H9 (cell line): ENCODE results near the gene KIAA1958. TPM values are rescaled to one million over a fixed set of nuclear protein-coding genes. Genes with fewer than 3 reads are reported as not detected.

Source experiments
- DNase-seq: peaks from one replicate; pipeline ENCODE4 v3.0.0-alpha.2; 2017
- H2AFZ ChIP-seq: one replicate; pipeline ENCODE4 v1.6.1; 2013; ENCODE audit warnings: mild to moderate bottlenecking, low read length, control low read depth, moderate library complexity
- H2AK5ac ChIP-seq: 2 replicates; pipeline ENCODE4 v1.6.1; 2013; ENCODE audit warnings: low read length, control low read depth, mixed read lengths; ENCODE audit not compliant: insufficient read length
- H2BK120ac ChIP-seq: one replicate; pipeline ENCODE4 v1.6.1; 2013; ENCODE audit warnings: low read depth, mild to moderate bottlenecking, low read length, control low read depth, inconsistent platforms; ENCODE audit not compliant: poor library complexity, severe bottlenecking
- H2BK12ac ChIP-seq: 2 replicates; pipeline ENCODE4 v1.6.1; 2013; ENCODE audit warnings: low read length, control low read depth, mixed read lengths, low read depth; ENCODE audit not compliant: insufficient read length
- H2BK15ac ChIP-seq: 2 replicates; pipeline ENCODE4 v1.6.1; 2013; ENCODE audit warnings: low read depth, low read length, control low read depth
- H2BK20ac ChIP-seq: one replicate; pipeline ENCODE4 v1.6.1; 2013; ENCODE audit warnings: low read depth, mild to moderate bottlenecking, low read length, control low read depth, inconsistent platforms; ENCODE audit not compliant: poor library complexity, severe bottlenecking
- H2BK5ac ChIP-seq: 2 replicates; pipeline ENCODE4 v1.6.1; 2013; ENCODE audit warnings: low read length, control low read depth, mixed read lengths; ENCODE audit not compliant: insufficient read length
- H3K14ac ChIP-seq: 2 replicates; pipeline ENCODE4 v1.6.1; 2013; ENCODE audit warnings: low read length, control low read depth; ENCODE audit not compliant: insufficient read depth
- H3K18ac ChIP-seq: 2 replicates; pipeline ENCODE4 v1.6.1; 2013; ENCODE audit warnings: low read depth, mild to moderate bottlenecking, mixed read lengths, low read length, control low read depth; ENCODE audit not compliant: insufficient read length
- H3K23ac ChIP-seq: 2 replicates; pipeline ENCODE4 v1.6.1; 2013; ENCODE audit warnings: low read length, control low read depth, mixed read lengths, low read depth; ENCODE audit not compliant: insufficient read length
- H3K23me2 ChIP-seq: 2 replicates; pipeline ENCODE4 v1.6.1; 2013; ENCODE audit warnings: low read depth, mild to moderate bottlenecking, mixed read lengths, low read length, control low read depth; ENCODE audit not compliant: insufficient read length, poor library complexity, severe bottlenecking
- H3K27ac ChIP-seq: 2 replicates; pipeline ENCODE4 v1.5.1; 2013; ENCODE audit warnings: low read length, control low read depth, mixed read lengths, low read depth; ENCODE audit not compliant: insufficient read length
- H3K27me3 ChIP-seq: 2 replicates; pipeline ENCODE4 v1.6.1; 2013; ENCODE audit warnings: low read length, control low read depth, inconsistent platforms; ENCODE audit not compliant: insufficient read depth
- H3K4ac ChIP-seq: 2 replicates; pipeline ENCODE4 v1.6.1; 2013; ENCODE audit warnings: low read depth, mild to moderate bottlenecking, control low read depth, inconsistent platforms, low read length, moderate library complexity
- H3K4me1 ChIP-seq: 2 replicates; pipeline ENCODE4 v1.6.1; 2013; ENCODE audit warnings: low read length, control low read depth, inconsistent platforms; ENCODE audit not compliant: insufficient read depth
- H3K4me2 ChIP-seq: 2 replicates; pipeline ENCODE4 v1.6.1; 2013; ENCODE audit warnings: low read length, control low read depth, mixed read lengths; ENCODE audit not compliant: insufficient read length, insufficient read depth
- H3K56ac ChIP-seq: 2 replicates; pipeline ENCODE4 v1.6.1; 2013; ENCODE audit warnings: low read depth, mild to moderate bottlenecking, mixed read lengths, low read length, control low read depth; ENCODE audit not compliant: insufficient read length
- H3K79me1 ChIP-seq: 2 replicates; pipeline ENCODE4 v1.6.1; 2013; ENCODE audit warnings: low read depth, mild to moderate bottlenecking, moderate library complexity, low read length, control low read depth, inconsistent platforms; ENCODE audit not compliant: insufficient read depth, poor library complexity, severe bottlenecking
- H3K79me2 ChIP-seq: 2 replicates; pipeline ENCODE4 v1.6.1; 2013; ENCODE audit warnings: low read length, control low read depth, inconsistent platforms; ENCODE audit not compliant: insufficient read depth
- H3K9ac ChIP-seq: 2 replicates; pipeline ENCODE4 v1.6.1; 2013; ENCODE audit warnings: low read length, control low read depth, mixed read lengths; ENCODE audit not compliant: insufficient read length; ENCODE audit errors: extremely low read depth
- H3K9me3 ChIP-seq: one replicate; pipeline ENCODE4 v1.6.1; 2013; ENCODE audit warnings: low read depth, low read length, inconsistent platforms; ENCODE audit not compliant: control insufficient read depth
- H3T11ph ChIP-seq: one replicate; pipeline ENCODE4 v1.6.1; 2013; ENCODE audit warnings: mild to moderate bottlenecking, low read length, control low read depth, inconsistent platforms
- H4K20me1 ChIP-seq: one replicate; pipeline ENCODE4 v1.6.1; 2013; ENCODE audit not compliant: control insufficient read depth, insufficient read length, insufficient read depth
- H4K5ac ChIP-seq: 2 replicates; pipeline ENCODE4 v1.6.1; 2013; ENCODE audit warnings: low read depth, mild to moderate bottlenecking, mixed read lengths, low read length, control low read depth; ENCODE audit not compliant: insufficient read length
- H4K8ac ChIP-seq: replicated peaks from 2 replicates; pipeline ENCODE4 v1.6.1; 2013; ENCODE audit warnings: low read length, control low read depth, mixed read lengths, low read depth; ENCODE audit not compliant: insufficient read length
- H4K91ac ChIP-seq: 2 replicates; pipeline ENCODE4 v1.6.1; 2013; ENCODE audit warnings: low read depth, mild to moderate bottlenecking, moderate library complexity, mixed read lengths, low read length, control low read depth; ENCODE audit not compliant: insufficient read length
- H3K27ac Mint-ChIP-seq, 3 experiments: 2 replicates in 2 of 3; 3 replicates in 1 of 3; pipeline ENCODE4 v1.8.0; 2020 to 2021; ENCODE audit warnings: mixed read lengths in 3 of 3, mild to moderate bottlenecking in 1 of 3, moderate library complexity in 1 of 3
- H3K27me3 Mint-ChIP-seq: 2 replicates; pipeline ENCODE4 v1.8.0; 2021; ENCODE audit warnings: low read depth, mild to moderate bottlenecking, moderate library complexity, mixed read lengths
- H3K36me3 Mint-ChIP-seq, 3 experiments: 2 replicates in 2 of 3; 3 replicates in 1 of 3; pipeline ENCODE4 v1.8.0; 2020 to 2021; ENCODE audit warnings: low read depth in 3 of 3, mixed read lengths in 3 of 3; ENCODE audit not compliant: insufficient read depth in 1 of 3
- H3K4me1 Mint-ChIP-seq, 2 experiments: 2 replicates each; pipeline ENCODE4 v1.8.0; 2020; ENCODE audit warnings: mixed read lengths in 2 of 2
- H3K4me3 Mint-ChIP-seq, 2 experiments: 2 replicates in 1 of 2; 3 replicates in 1 of 2; pipeline ENCODE4 v1.8.0; 2020 to 2021; ENCODE audit warnings: mild to moderate bottlenecking in 2 of 2, mixed read lengths in 2 of 2, moderate library complexity in 1 of 2
- H3K9me3 Mint-ChIP-seq, 2 experiments: 2 replicates in 1 of 2; 3 replicates in 1 of 2; pipeline ENCODE4 v1.8.0; 2020; ENCODE audit warnings: mild to moderate bottlenecking in 2 of 2, mixed read lengths in 2 of 2, moderate library complexity in 1 of 2
- WGBS: extraction: QIAGEN DNeasy Blood & Tissue Kit; methylation state at CpG from one replicate; pipeline ENCODE4 v1.1.7; 2013; ENCODE audit warnings: missing lambda C conversion rate, low lambda C conversion rate, mixed read lengths; ENCODE audit not compliant: insufficient read length; ENCODE audit errors: extremely low coverage; 5-methylcytosine and 5-hydroxymethylcytosine counted together
- total RNA-seq: library from RNA; stranded (reverse); gene quantifications from 2 replicates; pipeline ENCODE4 v1.2.1, GENCODE V29; 2021
- TF ChIP-seq, protein P1 (sequence below): fragments of 200-600 bp; sonication (generic); conservative IDR thresholded peaks from 3 replicates; pipeline ENCODE4 v1.8.0; 2021; ENCODE audit warnings: antibody characterized with exemption, mild to moderate bottlenecking

KIAA1958 gene
- total RNA-seq, 1 experiment from 2014 or later: 34.0 TPM

DNA sequence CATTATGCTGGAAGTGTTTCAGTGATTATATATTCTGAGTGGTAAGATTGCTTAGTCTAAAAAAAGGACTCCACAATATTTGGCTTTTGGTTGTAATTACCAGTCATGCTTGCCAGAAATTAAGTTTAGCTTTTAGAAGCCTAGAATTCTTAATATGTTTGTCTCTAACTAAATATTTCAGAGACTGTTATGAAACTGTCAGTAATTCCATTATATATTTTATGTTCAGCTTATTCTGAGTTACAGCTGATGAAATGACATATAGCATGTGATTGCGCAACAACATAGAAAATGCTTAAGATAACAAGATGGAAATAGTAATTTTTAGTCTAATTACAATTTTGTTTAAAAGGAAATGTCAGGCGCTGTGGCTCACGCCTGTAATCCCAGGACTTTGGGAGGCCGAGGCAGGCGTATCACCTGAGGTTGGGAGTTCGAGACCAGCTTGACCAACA is 44.2 kb downstream of the KIAA1958 start:
- no peak overlapping the region for H3K18ac ChIP-seq
- no peak overlapping the region for H2BK5ac ChIP-seq
- peaks cover 11% of the 10 kb centered on the region for H3K79me1 ChIP-seq
- no peak overlapping the region for H2AFZ ChIP-seq
- H3K9me3 ChIP-seq: no peaks in the 10 kb centered on the region
- no peak overlapping the region for H3T11ph ChIP-seq
- no peak overlapping the region for H4K91ac ChIP-seq
- no peak overlapping the region for H3K23ac ChIP-seq
- H3K56ac ChIP-seq: no peak overlapping the region
- no peak overlapping the region for H4K8ac ChIP-seq
- no peaks in the 10 kb centered on the region for H3K23me2 ChIP-seq
- WGBS: no CpG with 5 or more reads among the region's 6 CpGs
- no peak overlapping the region for H2BK12ac ChIP-seq
- no peak overlapping the region for H2AK5ac ChIP-seq
- H3K27me3 ChIP-seq: no peaks in the 10 kb centered on the region
- Mint-ChIP-seq H3K9me3 (no peaks in the 10 kb centered on the region), H3K36me3 (no peaks in the 10 kb centered on the region; a peak in 2 of 7 replicates), H3K27me3 (no peaks in the 10 kb centered on the region), H3K4me1 (peaks cover 24 to 30% of the 10 kb centered on the region in 2 experiments), H3K4me3 (no peak overlapping the region), H3K27ac (no peak overlapping the region)
- peaks cover 9% of the 10 kb centered on the region; the same call in 1 of the 2 replicates for H3K79me2 ChIP-seq
- no peak overlapping the region for H4K5ac ChIP-seq
- no peak for DNase-seq
- H2BK20ac ChIP-seq: no peak overlapping the region
- H3K4me1 ChIP-seq: peaks cover 5% of the 10 kb centered on the region; the same call in 1 of the 2 replicates
- no peaks in the 10 kb centered on the region for H4K20me1 ChIP-seq
- no peak overlapping the region for H3K27ac ChIP-seq
- H2BK120ac ChIP-seq: no peak overlapping the region
- TF ChIP-seq, protein P1, sequence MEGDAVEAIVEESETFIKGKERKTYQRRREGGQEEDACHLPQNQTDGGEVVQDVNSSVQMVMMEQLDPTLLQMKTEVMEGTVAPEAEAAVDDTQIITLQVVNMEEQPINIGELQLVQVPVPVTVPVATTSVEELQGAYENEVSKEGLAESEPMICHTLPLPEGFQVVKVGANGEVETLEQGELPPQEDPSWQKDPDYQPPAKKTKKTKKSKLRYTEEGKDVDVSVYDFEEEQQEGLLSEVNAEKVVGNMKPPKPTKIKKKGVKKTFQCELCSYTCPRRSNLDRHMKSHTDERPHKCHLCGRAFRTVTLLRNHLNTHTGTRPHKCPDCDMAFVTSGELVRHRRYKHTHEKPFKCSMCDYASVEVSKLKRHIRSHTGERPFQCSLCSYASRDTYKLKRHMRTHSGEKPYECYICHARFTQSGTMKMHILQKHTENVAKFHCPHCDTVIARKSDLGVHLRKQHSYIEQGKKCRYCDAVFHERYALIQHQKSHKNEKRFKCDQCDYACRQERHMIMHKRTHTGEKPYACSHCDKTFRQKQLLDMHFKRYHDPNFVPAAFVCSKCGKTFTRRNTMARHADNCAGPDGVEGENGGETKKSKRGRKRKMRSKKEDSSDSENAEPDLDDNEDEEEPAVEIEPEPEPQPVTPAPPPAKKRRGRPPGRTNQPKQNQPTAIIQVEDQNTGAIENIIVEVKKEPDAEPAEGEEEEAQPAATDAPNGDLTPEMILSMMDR: no peak
- H2BK15ac ChIP-seq: no peak overlapping the region
- H3K4ac ChIP-seq: no peak overlapping the region
- no peak overlapping the region for H3K9ac ChIP-seq
- no peak overlapping the region for H3K4me2 ChIP-seq
- no peak overlapping the region for H3K14ac ChIP-seq
